SK-N-SH (cell line): ENCODE results near the gene FATE1. TPM values are rescaled to one million over a fixed set of nuclear protein-coding genes. Genes with fewer than 3 reads are reported as not detected.

Experiments
- CTCF ChIA-PET: fragments of 300-600, 350-600 bp; formaldehyde crosslinking; extraction: SDS; loops from one replicate; lab custom pipeline; 2021; lab: Yijun Ruan, JAX
- POLR2A ChIA-PET: fragments of 350-600 bp; sonication (Branson Sonifier 250); formaldehyde crosslinking; extraction: SDS; loops from one replicate; lab custom pipeline; 2020; ENCODE audit warnings: antibody characterized with exemption, inconsistent platforms; lab: Yijun Ruan, JAX
- DNase-seq: peaks from one replicate; pipeline ENCODE4 v3.0.0; 2012
- H2AFZ ChIP-seq: fragments of 200-600 bp; sonication (generic); 2 replicates; pipeline ENCODE4 v1.8.1; 2016; ENCODE audit warnings: antibody characterized with exemption, mild to moderate bottlenecking, low read depth
- H3F3A ChIP-seq: fragments of 200-600 bp; sonication (generic); replicated peaks from 2 replicates; pipeline ENCODE3; 2016; ENCODE audit warnings: antibody characterized with exemption, mild to moderate bottlenecking; ENCODE audit not compliant: insufficient read depth
- H3K27ac ChIP-seq, 2 experiments: fragments of 200-500 bp in 1 of 2; fragments of 200-600 bp in 1 of 2; sonication (Bioruptor generic) in 1 of 2; sonication (generic), shearing (Covaris generic) in 1 of 2; 2 replicates each; pipeline versions ENCODE4 v1.5.1 to v1.6.1; 2014 to 2016; ENCODE audit warnings: low read depth in 2 of 2, inconsistent platforms in 1 of 2, low read length in 1 of 2, mild to moderate bottlenecking in 1 of 2, mixed read lengths in 1 of 2
- H3K27me3 ChIP-seq: fragments of 200-600 bp; sonication (generic), shearing (Covaris generic); 2 replicates; pipeline ENCODE4 v1.6.1; 2016; ENCODE audit warnings: mixed run types; ENCODE audit not compliant: insufficient read depth
- H3K36me3 ChIP-seq, 2 experiments: fragments of 200-500 bp in 1 of 2; fragments of 200-600 bp in 1 of 2; sonication (Bioruptor generic) in 1 of 2; sonication (generic) in 1 of 2; replicated peaks in 1 of 2; 2 replicates each; pipeline versions ENCODE3 to v1.5.1; 2014 to 2016; ENCODE audit warnings: low read length in 1 of 2, mild to moderate bottlenecking in 1 of 2; ENCODE audit not compliant: insufficient read depth in 2 of 2, control insufficient read depth in 1 of 2
- H3K4me1 ChIP-seq, 2 experiments: fragments of 200-500 bp in 1 of 2; fragments of 200-600 bp in 1 of 2; sonication (Bioruptor generic) in 1 of 2; sonication (generic), shearing (Covaris generic) in 1 of 2; 2 replicates each; pipeline versions ENCODE4 v1.5.1 to v1.6.1; 2014 to 2016; ENCODE audit warnings: low read depth in 1 of 2, low read length in 1 of 2, mixed run types in 1 of 2; ENCODE audit not compliant: insufficient read depth in 2 of 2, control insufficient read depth in 1 of 2
- H3K4me2 ChIP-seq: fragments of 200-600 bp; sonication (generic), shearing (Covaris generic); 2 replicates; pipeline ENCODE4 v1.6.1; 2017; ENCODE audit warnings: mixed run types
- H3K4me3 ChIP-seq, 2 experiments: fragments of 200-500 bp in 1 of 2; fragments of 200-600 bp in 1 of 2; sonication (Bioruptor generic) in 1 of 2; sonication (generic), shearing (Covaris generic) in 1 of 2; 2 replicates each; pipeline versions ENCODE4 v1.5.1 to v1.8.1; 2014 to 2016; ENCODE audit warnings: low read depth in 2 of 2, inconsistent platforms in 1 of 2, low read length in 1 of 2, mild to moderate bottlenecking in 1 of 2, mixed read lengths in 1 of 2, moderate library complexity in 1 of 2
- H3K79me2 ChIP-seq: fragments of 200-600 bp; sonication (generic); 2 replicates; pipeline ENCODE4 v1.8.1; 2017; ENCODE audit warnings: mild to moderate bottlenecking; ENCODE audit not compliant: insufficient read depth
- H3K9ac ChIP-seq: fragments of 200-600 bp; sonication (generic); 2 replicates; pipeline ENCODE4 v1.6.1; 2017; ENCODE audit warnings: mixed run types
- H3K9me2 ChIP-seq: fragments of 200-600 bp; sonication (generic); 2 replicates; pipeline ENCODE4 v1.6.1; 2017; ENCODE audit warnings: mixed run types
- H3K9me3 ChIP-seq: fragments of 200-600 bp; sonication (generic); 2 replicates; pipeline ENCODE4 v1.6.1; 2017; ENCODE audit warnings: mixed run types, mild to moderate bottlenecking, moderate library complexity
- H4K20me1 ChIP-seq: fragments of 200-600 bp; sonication (generic); 2 replicates; pipeline ENCODE4 v1.6.1; 2017; ENCODE audit warnings: mild to moderate bottlenecking, mixed run types; ENCODE audit not compliant: insufficient read depth
- ELF1 ChIP-seq: IDR thresholded peaks from 2 replicates; pipeline ENCODE4 v1.4.0; 2012
- EP300 ChIP-seq, 2 experiments: IDR thresholded peaks; 2 replicates each; pipeline versions ENCODE4 v1.4.0 to v1.6.1; 2012; ENCODE audit warnings: borderline replicate concordance in 1 of 2, low read depth in 1 of 2, low read length in 1 of 2
- EZH2phosphoT487 ChIP-seq: fragments of 200-600 bp; sonication (generic); IDR thresholded peaks from 2 replicates; pipeline ENCODE4 v1.6.1; 2017; ENCODE audit warnings: low read depth, mixed run types, mild to moderate bottlenecking, antibody characterized with exemption, moderate library complexity, borderline replicate concordance
- FOSL2 ChIP-seq: IDR thresholded peaks from 2 replicates; pipeline ENCODE4 v1.4.0; 2012; ENCODE audit warnings: low read depth, mild to moderate bottlenecking, moderate library complexity, borderline replicate concordance
- FOXJ3 ChIP-seq: sonication (generic); formaldehyde crosslinking; IDR thresholded peaks from 2 replicates; pipeline ENCODE4 v1.5.1; 2020; ENCODE audit warnings: mild to moderate bottlenecking, missing genetic modification reagents
- FOXM1 ChIP-seq: IDR thresholded peaks from 2 replicates; pipeline ENCODE4 v1.4.0; 2012; ENCODE audit warnings: low read depth, mild to moderate bottlenecking
- MAX ChIP-seq: IDR thresholded peaks from 2 replicates; pipeline ENCODE4 v1.4.0; 2012; ENCODE audit warnings: low read depth
- NFIC ChIP-seq: IDR thresholded peaks from 2 replicates; pipeline ENCODE4 v1.4.0; 2012; ENCODE audit warnings: borderline replicate concordance
- POLR2AphosphoS5 ChIP-seq: IDR thresholded peaks from 2 replicates; pipeline ENCODE4 v1.6.1; 2012; ENCODE audit warnings: low read depth, low read length
- RXRA ChIP-seq: IDR thresholded peaks from 2 replicates; pipeline ENCODE4 v1.4.0; 2012; ENCODE audit warnings: low read depth, mild to moderate bottlenecking, borderline replicate concordance
- SIN3A ChIP-seq: IDR thresholded peaks from 2 replicates; pipeline ENCODE4 v1.6.1; 2012; ENCODE audit warnings: low read depth, mild to moderate bottlenecking, low read length, moderate library complexity, borderline replicate concordance
- TCF12 ChIP-seq: IDR thresholded peaks from 2 replicates; pipeline ENCODE4 v1.4.0; 2012
- TEAD4 ChIP-seq: IDR thresholded peaks from 2 replicates; pipeline ENCODE4 v1.4.0; 2012; ENCODE audit warnings: mild to moderate bottlenecking, borderline replicate concordance; ENCODE audit not compliant: insufficient read depth
- USF2 ChIP-seq: fragments of 150-350 bp; IDR thresholded peaks from 2 replicates; pipeline ENCODE4 v1.6.1; 2017; ENCODE audit warnings: antibody characterized with exemption, low read length, low read depth, borderline replicate concordance
- YY1 ChIP-seq: IDR thresholded peaks from 2 replicates; pipeline ENCODE4 v1.4.0; 2012; ENCODE audit warnings: low read depth, mild to moderate bottlenecking
- WGBS: methylation state at CpG from one replicate; pipeline ENCODE4 v1.1.6; 2017; ENCODE audit warnings: low lambda C conversion rate; 5-methylcytosine and 5-hydroxymethylcytosine counted together
- polyA plus RNA-seq, 3 experiments: library from polyadenylated mRNA; depleted of rRNA; stranded (reverse); fragments of >200 nt; gene quantifications; 2 replicates each; pipeline ENCODE4 v1.2.3, GENCODE V29; 2012
- TF ChIP-seq, protein P1 (sequence below): IDR thresholded peaks from 2 replicates; pipeline ENCODE4; 2012
- TF ChIP-seq, protein P2 (sequence below): fragments of 150-350 bp; IDR thresholded peaks from 2 replicates; pipeline ENCODE4 v1.6.1; 2016; ENCODE audit warnings: mild to moderate bottlenecking, low read depth, low read length
- TF ChIP-seq, protein P3 (sequence below): IDR thresholded peaks from 2 replicates; pipeline ENCODE4 v1.6.1; 2012; ENCODE audit warnings: mild to moderate bottlenecking, low read depth, low read length, moderate library complexity

FATE1 gene
- polyA plus RNA-seq, 1 of the 3 experiments (the other 2 are of a cell fraction): not detected

DNA sequence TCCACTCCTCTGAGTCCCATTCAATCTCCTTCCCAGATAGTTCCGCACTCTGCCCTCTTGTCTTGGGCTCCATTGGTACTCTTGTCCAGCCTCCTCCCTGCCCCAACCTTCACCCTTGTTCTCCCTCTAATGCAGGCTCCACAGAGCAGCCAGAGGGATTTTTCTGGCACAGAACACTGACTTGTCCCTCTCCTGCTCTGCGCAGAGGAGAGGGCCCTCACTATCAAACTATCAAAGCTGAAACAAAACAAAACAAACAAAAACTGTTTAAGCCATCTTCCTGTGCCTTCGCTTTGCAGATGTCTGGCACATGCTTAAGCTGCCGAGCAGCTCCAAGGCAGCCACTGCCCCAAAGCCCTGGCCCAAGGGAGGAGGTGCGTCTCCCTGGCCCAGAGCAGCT is 21.7 kb downstream of the FATE1 start:
- Histone ChIP-seq H3K4me1 (no peaks in the 10 kb centered on the region), H3K4me2 (no peak overlapping the region), H3K4me3 (no peak overlapping the region), H3K9ac (no peak overlapping the region), H3K9me3 (no peaks in the 10 kb centered on the region), H3K9me2 (no peaks in the 10 kb centered on the region), H3K36me3 (no peaks in the 10 kb centered on the region), H3K27ac (no peak overlapping the region), H3K27me3 (peaks cover 33% of the 10 kb centered on the region), H2AFZ (no peak overlapping the region), H3K79me2 (no peaks in the 10 kb centered on the region), H3F3A (no peaks in the 10 kb centered on the region), H4K20me1 (no peaks in the 10 kb centered on the region)
- CTCF ChIA-PET: interaction anchor here (2.5 kb wide), 1 partner anchor 16 kb away, joined by 13 read pairs; no protein-coding TSS in a partner anchor
- TF ChIP-seq, protein P1, sequence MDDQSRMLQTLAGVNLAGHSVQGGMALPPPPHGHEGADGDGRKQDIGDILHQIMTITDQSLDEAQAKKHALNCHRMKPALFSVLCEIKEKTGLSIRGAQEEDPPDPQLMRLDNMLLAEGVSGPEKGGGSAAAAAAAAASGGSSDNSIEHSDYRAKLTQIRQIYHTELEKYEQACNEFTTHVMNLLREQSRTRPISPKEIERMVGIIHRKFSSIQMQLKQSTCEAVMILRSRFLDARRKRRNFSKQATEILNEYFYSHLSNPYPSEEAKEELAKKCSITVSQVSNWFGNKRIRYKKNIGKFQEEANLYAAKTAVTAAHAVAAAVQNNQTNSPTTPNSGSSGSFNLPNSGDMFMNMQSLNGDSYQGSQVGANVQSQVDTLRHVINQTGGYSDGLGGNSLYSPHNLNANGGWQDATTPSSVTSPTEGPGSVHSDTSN: no peak
- TF ChIP-seq RXRA: no peak
- TF ChIP-seq NFIC: no peak
- TF ChIP-seq TCF12: no peak
- no peak for TF ChIP-seq FOXJ3
- no peak for TF ChIP-seq EZH2phosphoT487
- no peak for TF ChIP-seq TEAD4
- TF ChIP-seq SIN3A: no peak
- TF ChIP-seq, protein P2, sequence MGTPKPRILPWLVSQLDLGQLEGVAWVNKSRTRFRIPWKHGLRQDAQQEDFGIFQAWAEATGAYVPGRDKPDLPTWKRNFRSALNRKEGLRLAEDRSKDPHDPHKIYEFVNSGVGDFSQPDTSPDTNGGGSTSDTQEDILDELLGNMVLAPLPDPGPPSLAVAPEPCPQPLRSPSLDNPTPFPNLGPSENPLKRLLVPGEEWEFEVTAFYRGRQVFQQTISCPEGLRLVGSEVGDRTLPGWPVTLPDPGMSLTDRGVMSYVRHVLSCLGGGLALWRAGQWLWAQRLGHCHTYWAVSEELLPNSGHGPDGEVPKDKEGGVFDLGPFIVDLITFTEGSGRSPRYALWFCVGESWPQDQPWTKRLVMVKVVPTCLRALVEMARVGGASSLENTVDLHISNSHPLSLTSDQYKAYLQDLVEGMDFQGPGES: no peak
- TF ChIP-seq FOXM1: no peak
- TF ChIP-seq POLR2AphosphoS5: no peak
- no peak for TF ChIP-seq MAX
- TF ChIP-seq YY1: no peak
- no peak for TF ChIP-seq EP300 (IDR thresholded peaks at IDR 0.05; ENCODE audit: borderline replicate concordance in 1 of 2, low read depth in 1 of 2, low read length in 1 of 2)
- no peak for TF ChIP-seq FOSL2
- no peak for TF ChIP-seq ELF1
- TF ChIP-seq USF2: no peak
- TF ChIP-seq, protein P3, sequence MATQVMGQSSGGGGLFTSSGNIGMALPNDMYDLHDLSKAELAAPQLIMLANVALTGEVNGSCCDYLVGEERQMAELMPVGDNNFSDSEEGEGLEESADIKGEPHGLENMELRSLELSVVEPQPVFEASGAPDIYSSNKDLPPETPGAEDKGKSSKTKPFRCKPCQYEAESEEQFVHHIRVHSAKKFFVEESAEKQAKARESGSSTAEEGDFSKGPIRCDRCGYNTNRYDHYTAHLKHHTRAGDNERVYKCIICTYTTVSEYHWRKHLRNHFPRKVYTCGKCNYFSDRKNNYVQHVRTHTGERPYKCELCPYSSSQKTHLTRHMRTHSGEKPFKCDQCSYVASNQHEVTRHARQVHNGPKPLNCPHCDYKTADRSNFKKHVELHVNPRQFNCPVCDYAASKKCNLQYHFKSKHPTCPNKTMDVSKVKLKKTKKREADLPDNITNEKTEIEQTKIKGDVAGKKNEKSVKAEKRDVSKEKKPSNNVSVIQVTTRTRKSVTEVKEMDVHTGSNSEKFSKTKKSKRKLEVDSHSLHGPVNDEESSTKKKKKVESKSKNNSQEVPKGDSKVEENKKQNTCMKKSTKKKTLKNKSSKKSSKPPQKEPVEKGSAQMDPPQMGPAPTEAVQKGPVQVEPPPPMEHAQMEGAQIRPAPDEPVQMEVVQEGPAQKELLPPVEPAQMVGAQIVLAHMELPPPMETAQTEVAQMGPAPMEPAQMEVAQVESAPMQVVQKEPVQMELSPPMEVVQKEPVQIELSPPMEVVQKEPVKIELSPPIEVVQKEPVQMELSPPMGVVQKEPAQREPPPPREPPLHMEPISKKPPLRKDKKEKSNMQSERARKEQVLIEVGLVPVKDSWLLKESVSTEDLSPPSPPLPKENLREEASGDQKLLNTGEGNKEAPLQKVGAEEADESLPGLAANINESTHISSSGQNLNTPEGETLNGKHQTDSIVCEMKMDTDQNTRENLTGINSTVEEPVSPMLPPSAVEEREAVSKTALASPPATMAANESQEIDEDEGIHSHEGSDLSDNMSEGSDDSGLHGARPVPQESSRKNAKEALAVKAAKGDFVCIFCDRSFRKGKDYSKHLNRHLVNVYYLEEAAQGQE: no peak
- DNase-seq: no peak
- POLR2A ChIA-PET: no interaction called here
- 3% methylated on average over 4 of the region's 5 CpGs for WGBS
